Measurements from ENCODE around the gene UBASH3A.

DNA sequence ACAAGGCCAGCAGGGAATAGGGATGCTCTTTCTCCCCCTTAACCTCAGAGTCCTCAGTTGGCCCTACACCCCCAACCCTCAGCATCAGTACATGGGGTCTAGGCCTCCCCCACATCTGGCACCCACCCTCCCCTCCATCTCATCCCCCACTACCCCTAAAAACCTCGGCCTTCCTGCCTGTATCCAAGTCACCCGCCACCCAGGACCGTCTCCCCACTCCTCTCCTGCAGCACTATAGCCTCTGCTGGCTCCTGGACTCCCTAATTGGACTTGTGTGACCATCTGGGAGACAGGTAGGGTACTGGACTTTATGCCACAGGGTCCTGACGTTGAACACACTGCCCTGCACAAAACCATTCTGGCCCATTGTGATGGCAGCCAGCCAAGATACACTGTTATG is 86.3 kb downstream of the UBASH3A start:
- TF ChIP-seq, protein P1, sequence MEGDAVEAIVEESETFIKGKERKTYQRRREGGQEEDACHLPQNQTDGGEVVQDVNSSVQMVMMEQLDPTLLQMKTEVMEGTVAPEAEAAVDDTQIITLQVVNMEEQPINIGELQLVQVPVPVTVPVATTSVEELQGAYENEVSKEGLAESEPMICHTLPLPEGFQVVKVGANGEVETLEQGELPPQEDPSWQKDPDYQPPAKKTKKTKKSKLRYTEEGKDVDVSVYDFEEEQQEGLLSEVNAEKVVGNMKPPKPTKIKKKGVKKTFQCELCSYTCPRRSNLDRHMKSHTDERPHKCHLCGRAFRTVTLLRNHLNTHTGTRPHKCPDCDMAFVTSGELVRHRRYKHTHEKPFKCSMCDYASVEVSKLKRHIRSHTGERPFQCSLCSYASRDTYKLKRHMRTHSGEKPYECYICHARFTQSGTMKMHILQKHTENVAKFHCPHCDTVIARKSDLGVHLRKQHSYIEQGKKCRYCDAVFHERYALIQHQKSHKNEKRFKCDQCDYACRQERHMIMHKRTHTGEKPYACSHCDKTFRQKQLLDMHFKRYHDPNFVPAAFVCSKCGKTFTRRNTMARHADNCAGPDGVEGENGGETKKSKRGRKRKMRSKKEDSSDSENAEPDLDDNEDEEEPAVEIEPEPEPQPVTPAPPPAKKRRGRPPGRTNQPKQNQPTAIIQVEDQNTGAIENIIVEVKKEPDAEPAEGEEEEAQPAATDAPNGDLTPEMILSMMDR (IDR thresholded peaks at IDR 0.05 in 4 of 5, conservative IDR thresholded peaks at IDR 0.05 in 1 of 5) = no peak
- no peak for TF ChIP-seq POLR2A (IDR thresholded peaks at IDR 0.05)

Measured in gastrocnemius medialis (tissue), 4 donors.